Colon (tissue), 2 donors: ENCODE data around the gene FOS.

Source experiments
- FAIRE-seq: peaks from 2 replicates; lab custom pipeline; 2012; peaks lifted over from hg19 to GRCh38; lab: Jason Lieb, UNC
- donor health status: control.
- donor health status: control.

FOS gene

GRCh38 chr14:75250800-75251199 lies 27.8 kb upstream of the FOS start:
- no peak for FAIRE-seq

GRCh38 chr14:75252254-75252837 lies 26.3 kb upstream of the FOS start:
- peak; percentile 31 for FAIRE-seq

- peak; percentile 43 for FAIRE-seq
Measured at GRCh38 chr14:75254381-75254822, 24.2 kb upstream of the FOS start.

GRCh38 chr14:75254901-75255584 lies 23.6 kb upstream of the FOS start:
- no peak for FAIRE-seq

- no peak for FAIRE-seq
Measured at GRCh38 chr14:75258079-75258802, 20.4 kb upstream of the FOS start.

GRCh38 chr14:75258803-75259509 lies 19.7 kb upstream of the FOS start:
- FAIRE-seq = peak; percentile 78

- FAIRE-seq = no peak
Measured at GRCh38 chr14:75259510-75259855, 19.1 kb upstream of the FOS start.

GRCh38 chr14:75260025-75260763 lies 18.4 kb upstream of the FOS start:
- no peak for FAIRE-seq

- FAIRE-seq = no peak
Measured at GRCh38 chr14:75261820-75262219, 16.8 kb upstream of the FOS start.

- FAIRE-seq = no peak
Measured at GRCh38 chr14:75262641-75263040, 16.0 kb upstream of the FOS start.

- no peak for FAIRE-seq
Measured at GRCh38 chr14:75264036-75264435, 14.6 kb upstream of the FOS start.

GRCh38 chr14:75267141-75267721 lies 11.4 kb upstream of the FOS start:
- no peak for FAIRE-seq

- no peak for FAIRE-seq
Measured at GRCh38 chr14:75268633-75269550, 9.7 kb upstream of the FOS start.

GRCh38 chr14:75271514-75271913 lies 7.1 kb upstream of the FOS start:
- no peak for FAIRE-seq

- no peak for FAIRE-seq
Measured at GRCh38 chr14:75273272-75274049, 5.2 kb upstream of the FOS start.

GRCh38 chr14:75274050-75274898 lies 4.4 kb upstream of the FOS start:
- no peak for FAIRE-seq

- no peak for FAIRE-seq
Measured at GRCh38 chr14:75274899-75275569, 3.6 kb upstream of the FOS start.

GRCh38 chr14:75275598-75275997 lies 3.0 kb upstream of the FOS start:
- no peak for FAIRE-seq
